ENCODE data around the gene PEX7.
"Not testable (repeated sequence)": the region's sequence is repeated elsewhere in the genome, so short reads cannot be mapped to it uniquely, and the experiment has no call there.

The PEX7 gene

GRCh38 chr6:136889271-136890193, 67.1 kb downstream of the PEX7 start:
- H3K36me3 ChIP-seq (ENCODE audit: insufficient read depth, low read length): no peaks in the 10 kb centered on the region
- peak overlapping the region; percentile 80 for H3K27ac ChIP-seq
- TF ChIP-seq POLR2AphosphoS5 (IDR thresholded peaks at IDR 0.05; ENCODE audit: borderline replicate concordance, low read depth, low read length): peak; percentile 13; the same call in 1 of the 2 replicates
- no peak for TF ChIP-seq EZH2 (IDR thresholded peaks at IDR 0.05)
- H3K9me3 ChIP-seq (ENCODE audit: low read depth, low read length): no peaks in the 10 kb centered on the region
- peak; percentile 65 for DNase-seq (ENCODE audit: low read depth, low spot score)
- H3K9ac ChIP-seq (ENCODE audit: insufficient read length): peak overlapping the region; percentile 1
- H3K4me3 ChIP-seq: peak overlapping the region; percentile 41

- Histone ChIP-seq H3K4me3 (peak overlapping the region; percentile 41), H3K27ac (peak overlapping the region; percentile 43; the same call in 1 of the 2 replicates), H3K9me3 (ENCODE audit: low read depth, low read length) (no peaks in the 10 kb centered on the region), H3K9ac (ENCODE audit: insufficient read length) (no peak overlapping the region), H3K36me3 (ENCODE audit: insufficient read depth, low read length) (no peaks in the 10 kb centered on the region)
- no peak for DNase-seq (ENCODE audit: low read depth, low spot score)
- TF ChIP-seq FOXP2 (optimal IDR thresholded peaks at IDR 0.05; ENCODE audit: control extremely low read depth, extremely low read length, insufficient read depth) (no peak), POLR2AphosphoS5 (IDR thresholded peaks at IDR 0.05; ENCODE audit: borderline replicate concordance, low read depth, low read length) (no peak), EZH2 (IDR thresholded peaks at IDR 0.05) (no peak)
Observed at GRCh38 chr6:136890194-136890839, 67.9 kb downstream of the PEX7 start.

GRCh38 chr6:136890986-136891385, 68.6 kb downstream of the PEX7 start:
- Histone ChIP-seq H3K36me3 (ENCODE audit: insufficient read depth, low read length) (no peaks in the 10 kb centered on the region), H3K9ac (ENCODE audit: insufficient read length) (no peak overlapping the region), H3K4me3 (no peak overlapping the region), H3K27ac (no peak overlapping the region), H3K9me3 (ENCODE audit: low read depth, low read length) (no peaks in the 10 kb centered on the region)
- TF ChIP-seq EZH2 (IDR thresholded peaks at IDR 0.05): no peak
- TF ChIP-seq FOXP2 (optimal IDR thresholded peaks at IDR 0.05; ENCODE audit: control extremely low read depth, extremely low read length, insufficient read depth): no peak
- TF ChIP-seq POLR2AphosphoS5 (IDR thresholded peaks at IDR 0.05; ENCODE audit: borderline replicate concordance, low read depth, low read length): no peak
- no peak for DNase-seq (ENCODE audit: low read depth, low spot score)

- H3K27ac ChIP-seq: no peak overlapping the region
- H3K36me3 ChIP-seq (ENCODE audit: insufficient read depth, low read length): peaks cover under 1% of the 10 kb centered on the region; the same call in 1 of the 2 replicates
- no peaks in the 10 kb centered on the region for H3K9me3 ChIP-seq (ENCODE audit: low read depth, low read length)
- TF ChIP-seq POLR2AphosphoS5 (IDR thresholded peaks at IDR 0.05; ENCODE audit: borderline replicate concordance, low read depth, low read length) (no peak), EZH2 (IDR thresholded peaks at IDR 0.05) (no peak), FOXP2 (optimal IDR thresholded peaks at IDR 0.05; ENCODE audit: control extremely low read depth, extremely low read length, insufficient read depth) (no peak)
- H3K9ac ChIP-seq (ENCODE audit: insufficient read length): no peak overlapping the region
- H3K4me3 ChIP-seq: no peak overlapping the region
- no peak for DNase-seq (ENCODE audit: low read depth, low spot score)
Observed at GRCh38 chr6:136893187-136893586, 70.8 kb downstream of the PEX7 start.

- H3K4me3 ChIP-seq: no peak overlapping the region
- TF ChIP-seq FOXP2 (optimal IDR thresholded peaks at IDR 0.05; ENCODE audit: control extremely low read depth, extremely low read length, insufficient read depth): no peak
- no peak for TF ChIP-seq EZH2 (IDR thresholded peaks at IDR 0.05)
- no peak for TF ChIP-seq POLR2AphosphoS5 (IDR thresholded peaks at IDR 0.05; ENCODE audit: borderline replicate concordance, low read depth, low read length)
Observed at GRCh38 chr6:136895901-136896300, 73.5 kb downstream of the PEX7 start.

GRCh38 chr6:136897071-136897470, 74.7 kb downstream of the PEX7 start:
- TF ChIP-seq FOXP2 (optimal IDR thresholded peaks at IDR 0.05; ENCODE audit: control extremely low read depth, extremely low read length, insufficient read depth) (no peak), POLR2AphosphoS5 (IDR thresholded peaks at IDR 0.05; ENCODE audit: borderline replicate concordance, low read depth, low read length) (no peak), EZH2 (IDR thresholded peaks at IDR 0.05) (no peak)
- no peak overlapping the region for H3K4me3 ChIP-seq
- H3K9me3 ChIP-seq (ENCODE audit: low read depth, low read length): no peaks in the 10 kb centered on the region
- no peak overlapping the region for H3K27ac ChIP-seq
- no peak for DNase-seq (ENCODE audit: low read depth, low spot score)
- peaks cover 6% of the 10 kb centered on the region; the same call in 1 of the 2 replicates for H3K36me3 ChIP-seq (ENCODE audit: insufficient read depth, low read length)
- no peak overlapping the region for H3K9ac ChIP-seq (ENCODE audit: insufficient read length)

More at GRCh38 chr6:136895901-136896300, 73.5 kb downstream of the PEX7 start:
- Histone ChIP-seq H3K36me3 (ENCODE audit: insufficient read depth, low read length) (peaks cover 6% of the 10 kb centered on the region; the same call in 1 of the 2 replicates), H3K9ac (ENCODE audit: insufficient read length) (no peak overlapping the region), H3K27ac (no peak overlapping the region), H3K9me3 (ENCODE audit: low read depth, low read length) (no peaks in the 10 kb centered on the region)
- DNase-seq (ENCODE audit: low read depth, low spot score): no peak

- H3K27ac ChIP-seq: no peak overlapping the region
- no peak for DNase-seq (ENCODE audit: low read depth, low spot score)
- no peak overlapping the region for H3K9ac ChIP-seq (ENCODE audit: insufficient read length)
- peaks cover 10% of the 10 kb centered on the region for H3K36me3 ChIP-seq (ENCODE audit: insufficient read depth, low read length)
- TF ChIP-seq EZH2 (IDR thresholded peaks at IDR 0.05) (no peak), POLR2AphosphoS5 (IDR thresholded peaks at IDR 0.05; ENCODE audit: borderline replicate concordance, low read depth, low read length) (no peak), FOXP2 (optimal IDR thresholded peaks at IDR 0.05; ENCODE audit: control extremely low read depth, extremely low read length, insufficient read depth) (no peak)
- H3K9me3 ChIP-seq (ENCODE audit: low read depth, low read length): no peaks in the 10 kb centered on the region
- no peak overlapping the region for H3K4me3 ChIP-seq
Observed at GRCh38 chr6:136901212-136901784, 78.9 kb downstream of the PEX7 start.

GRCh38 chr6:136904477-136904876, 82.1 kb downstream of the PEX7 start:
- not testable (repeated sequence) for H3K9me3 ChIP-seq (ENCODE audit: low read depth, low read length); H3K9ac ChIP-seq (ENCODE audit: insufficient read length); H3K36me3 ChIP-seq (ENCODE audit: insufficient read depth, low read length); H3K4me3 ChIP-seq; H3K27ac ChIP-seq; DNase-seq (ENCODE audit: low read depth, low spot score)

All from SK-N-MC (cell line).